Endothelial cell (in vitro differentiated cells): ENCODE data around the gene RPS6KA5. TPM values are rescaled to one million over a fixed set of nuclear protein-coding genes. Genes with fewer than 3 reads are reported as not detected.
"Not testable (repeated sequence)": the region's sequence is repeated elsewhere in the genome, so short reads cannot be mapped to it uniquely, and the experiment has no call there.

ENCODE experiments used
- DNase-seq: peaks from one replicate; pipeline ENCODE4 v3.0.0; 2021; ENCODE audit warnings: low spot score
- H3K27ac Mint-ChIP-seq: one replicate; pipeline ENCODE4 v1.8.0; 2021; ENCODE audit warnings: mixed read lengths, inconsistent platforms; ENCODE audit not compliant: unreplicated experiment
- H3K27me3 Mint-ChIP-seq: one replicate; pipeline ENCODE4 v1.8.0; 2021; ENCODE audit warnings: mild to moderate bottlenecking, moderate library complexity, mixed read lengths, inconsistent platforms; ENCODE audit not compliant: unreplicated experiment
- H3K36me3 Mint-ChIP-seq: one replicate; pipeline ENCODE4 v1.8.0; 2021; ENCODE audit warnings: mild to moderate bottlenecking, low read depth, mixed read lengths, inconsistent platforms; ENCODE audit not compliant: unreplicated experiment
- H3K4me1 Mint-ChIP-seq: one replicate; pipeline ENCODE4 v1.8.0; 2021; ENCODE audit warnings: mild to moderate bottlenecking, mixed read lengths, inconsistent platforms; ENCODE audit not compliant: unreplicated experiment
- H3K4me3 Mint-ChIP-seq: one replicate; pipeline ENCODE4 v1.8.0; 2021; ENCODE audit warnings: mild to moderate bottlenecking, mixed read lengths, inconsistent platforms; ENCODE audit not compliant: unreplicated experiment
- H3K9me3 Mint-ChIP-seq: one replicate; pipeline ENCODE4 v1.8.0; 2021; ENCODE audit warnings: mixed read lengths, inconsistent platforms; ENCODE audit not compliant: unreplicated experiment
- total RNA-seq: library from RNA; stranded (reverse); fragmentation: NEBNext Ultra II Directional; extraction: Animal tissue kit (Norgen Biotek cat#: 25700); gene quantifications from one replicate; pipeline ENCODE4 v1.2.1, GENCODE V29; 2021; ENCODE audit not compliant: unreplicated experiment
- TF ChIP-seq, protein P1 (sequence below): fragments of 200-600 bp; sonication (generic); IDR thresholded peaks from one replicate; pipeline ENCODE4 v1.5.0; 2021; ENCODE audit warnings: antibody characterized with exemption; ENCODE audit not compliant: unreplicated experiment

RPS6KA5 gene
- total RNA-seq, 1 donor from 2014 or later: 13.8 TPM

DNA sequence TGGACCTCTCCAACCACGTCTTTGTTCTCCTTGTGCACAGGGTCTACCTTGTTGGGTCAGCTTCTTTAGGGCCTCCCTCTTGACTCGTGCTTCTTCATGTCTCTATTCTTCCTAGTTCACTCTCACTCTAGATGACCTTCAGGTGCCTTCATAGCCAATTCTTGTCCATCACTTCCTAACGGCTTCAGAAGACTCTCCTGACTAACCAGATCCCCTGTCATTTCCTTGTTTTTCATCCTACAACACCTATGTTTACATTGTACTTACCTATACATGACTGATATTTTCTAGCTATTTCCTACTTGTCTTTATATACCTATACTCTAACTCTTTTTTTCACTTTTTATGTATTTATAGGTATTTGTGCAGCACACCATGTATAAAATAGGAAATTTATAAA lies 117.1 kb downstream of the RPS6KA5 start:
- H3K27me3 Mint-ChIP-seq: peaks cover 2% of the 10 kb centered on the region
- peak overlapping the region; percentile 19 for H3K4me3 Mint-ChIP-seq
- TF ChIP-seq, protein P1, sequence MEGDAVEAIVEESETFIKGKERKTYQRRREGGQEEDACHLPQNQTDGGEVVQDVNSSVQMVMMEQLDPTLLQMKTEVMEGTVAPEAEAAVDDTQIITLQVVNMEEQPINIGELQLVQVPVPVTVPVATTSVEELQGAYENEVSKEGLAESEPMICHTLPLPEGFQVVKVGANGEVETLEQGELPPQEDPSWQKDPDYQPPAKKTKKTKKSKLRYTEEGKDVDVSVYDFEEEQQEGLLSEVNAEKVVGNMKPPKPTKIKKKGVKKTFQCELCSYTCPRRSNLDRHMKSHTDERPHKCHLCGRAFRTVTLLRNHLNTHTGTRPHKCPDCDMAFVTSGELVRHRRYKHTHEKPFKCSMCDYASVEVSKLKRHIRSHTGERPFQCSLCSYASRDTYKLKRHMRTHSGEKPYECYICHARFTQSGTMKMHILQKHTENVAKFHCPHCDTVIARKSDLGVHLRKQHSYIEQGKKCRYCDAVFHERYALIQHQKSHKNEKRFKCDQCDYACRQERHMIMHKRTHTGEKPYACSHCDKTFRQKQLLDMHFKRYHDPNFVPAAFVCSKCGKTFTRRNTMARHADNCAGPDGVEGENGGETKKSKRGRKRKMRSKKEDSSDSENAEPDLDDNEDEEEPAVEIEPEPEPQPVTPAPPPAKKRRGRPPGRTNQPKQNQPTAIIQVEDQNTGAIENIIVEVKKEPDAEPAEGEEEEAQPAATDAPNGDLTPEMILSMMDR: no peak
- H3K4me1 Mint-ChIP-seq: no peaks in the 10 kb centered on the region
- H3K36me3 Mint-ChIP-seq: peaks cover 34% of the 10 kb centered on the region
- no peak overlapping the region for H3K27ac Mint-ChIP-seq
- DNase-seq: no peak
- H3K9me3 Mint-ChIP-seq: peaks cover 14% of the 10 kb centered on the region

DNA sequence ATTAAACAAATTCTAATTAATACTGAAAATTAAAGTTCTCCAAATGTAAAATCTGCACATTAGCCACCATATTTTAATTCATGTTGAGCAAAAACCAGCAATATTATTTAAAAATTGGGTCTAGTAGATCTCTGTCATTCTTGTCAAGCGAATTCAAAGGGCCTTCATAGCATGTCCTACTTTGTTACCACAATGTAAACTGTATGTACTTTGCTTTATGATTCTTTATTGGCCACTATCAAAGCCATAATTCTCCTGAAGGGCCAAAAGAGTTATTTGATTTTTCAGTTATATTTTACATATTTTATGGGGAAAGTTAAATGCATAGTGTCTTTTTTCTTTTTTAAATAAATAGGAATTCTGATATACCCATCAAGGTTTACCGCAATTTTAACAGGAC lies 117.9 kb downstream of the RPS6KA5 start:
- Mint-ChIP-seq H3K27me3 (peaks cover 2% of the 10 kb centered on the region), H3K4me3 (no peak overlapping the region)

DNA sequence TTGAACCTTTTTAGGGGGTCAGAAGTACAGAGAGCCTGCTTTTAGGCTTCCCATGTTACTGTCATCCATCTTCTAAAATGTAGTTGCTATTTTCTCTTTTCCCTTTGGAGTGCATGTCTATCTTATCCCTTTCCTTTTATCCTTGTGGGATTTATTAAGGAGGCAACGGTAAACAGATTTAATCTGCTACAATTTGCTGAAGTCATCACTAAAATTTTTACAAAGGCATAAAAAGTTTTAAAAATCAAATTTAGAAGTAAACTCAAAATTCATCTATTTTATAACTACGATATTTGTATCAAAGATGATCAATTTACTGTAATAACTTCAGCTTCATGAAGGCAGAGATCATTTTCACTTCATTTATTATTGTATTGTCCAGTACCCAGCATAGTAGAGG lies 118.7 kb downstream of the RPS6KA5 start:
- TF ChIP-seq, protein P1: no peak
- H3K36me3 Mint-ChIP-seq: peaks cover 49% of the 10 kb centered on the region
- DNase-seq: no peak

More for the DNA sequence above, 117.9 kb downstream of the RPS6KA5 start:
- peaks cover 14% of the 10 kb centered on the region for H3K9me3 Mint-ChIP-seq
- no peak for DNase-seq
- H3K36me3 Mint-ChIP-seq: peaks cover 41% of the 10 kb centered on the region
- no peaks in the 10 kb centered on the region for H3K4me1 Mint-ChIP-seq
- no peak overlapping the region for H3K27ac Mint-ChIP-seq
- TF ChIP-seq, protein P1: no peak

DNA sequence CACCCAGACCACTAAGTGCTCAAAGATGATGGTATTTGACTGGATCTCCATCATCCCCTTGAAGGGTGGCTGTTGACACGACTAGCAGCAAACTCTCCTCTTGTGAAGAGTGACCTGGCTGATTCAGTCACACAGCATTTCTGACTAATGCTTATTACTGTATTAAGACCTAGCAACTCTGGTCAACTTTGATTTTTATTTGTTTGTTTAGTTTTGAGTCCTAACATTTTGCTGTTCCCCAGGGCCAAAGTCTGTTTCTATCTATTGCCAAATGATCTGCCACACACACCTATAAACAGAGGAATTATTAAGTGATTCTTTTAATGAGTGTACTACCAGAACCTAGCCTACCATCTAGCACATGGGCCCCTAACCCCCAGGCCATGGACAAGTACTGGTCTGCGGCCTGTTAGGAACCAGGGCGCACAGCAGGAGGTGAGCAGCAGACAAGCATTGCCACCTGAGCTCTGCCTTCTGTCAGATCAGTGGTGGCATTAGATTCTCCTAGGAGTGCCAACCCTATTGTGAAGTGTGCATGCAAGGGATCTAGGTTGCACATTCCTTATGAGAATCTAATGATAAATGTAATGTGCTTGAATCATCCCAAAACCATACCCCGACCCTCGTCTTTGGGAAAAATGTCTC lies 120.0 kb downstream of the RPS6KA5 start:
- TF ChIP-seq, protein P1: no peak
- Mint-ChIP-seq H3K4me1 (no peaks in the 10 kb centered on the region), H3K36me3 (peaks cover 50% of the 10 kb centered on the region), H3K9me3 (peaks cover 22% of the 10 kb centered on the region), H3K4me3 (peak overlapping the region; percentile 9), H3K27me3 (peaks cover 2% of the 10 kb centered on the region), H3K27ac (no peak overlapping the region)
- DNase-seq: no peak

More for the DNA sequence above, 118.7 kb downstream of the RPS6KA5 start:
- peaks cover 21% of the 10 kb centered on the region for H3K9me3 Mint-ChIP-seq
- no peaks in the 10 kb centered on the region for H3K4me1 Mint-ChIP-seq
- no peak overlapping the region for H3K4me3 Mint-ChIP-seq
- peaks cover 2% of the 10 kb centered on the region for H3K27me3 Mint-ChIP-seq
- H3K27ac Mint-ChIP-seq: no peak overlapping the region

DNA sequence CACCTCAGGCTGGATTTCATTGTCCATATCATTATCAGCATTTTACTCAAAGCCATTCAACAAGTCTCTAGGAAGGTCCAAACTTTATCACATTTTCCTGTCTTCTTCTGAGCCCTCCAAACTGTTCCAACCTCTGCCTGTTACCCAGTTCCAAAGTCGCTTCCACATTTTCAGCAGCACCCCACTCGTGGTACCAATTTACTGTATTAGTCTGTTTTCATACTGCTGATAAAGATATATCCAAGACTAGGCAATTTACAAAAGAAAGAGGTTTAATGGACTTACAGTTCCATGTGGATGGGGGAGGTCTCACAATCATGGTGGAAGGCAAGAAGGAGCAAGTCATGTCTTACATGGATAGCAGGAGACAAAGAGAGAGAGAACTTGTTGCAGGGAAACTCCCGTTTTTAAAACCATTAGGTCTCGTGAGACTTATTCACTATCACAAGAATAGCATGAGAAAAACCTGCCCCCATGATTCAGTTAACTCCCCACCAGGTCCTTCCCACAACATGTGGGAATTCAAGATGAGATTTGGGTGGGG lies 121.1 kb downstream of the RPS6KA5 start:
- not testable (repeated sequence) for H3K27ac Mint-ChIP-seq, DNase-seq, H3K27me3 Mint-ChIP-seq, H3K4me1 Mint-ChIP-seq
- Mint-ChIP-seq H3K4me3 (peak overlapping the region; percentile 11), H3K9me3 (peaks cover 22% of the 10 kb centered on the region), H3K36me3 (peaks cover 50% of the 10 kb centered on the region)
